Neutrophil (primary cell): ENCODE results near the gene LRG1.
"Not testable (repeated sequence)": the region's sequence is repeated elsewhere in the genome, so short reads cannot be mapped to it uniquely, and the experiment has no call there.

ENCODE experiments used
- H3K27ac ChIP-seq: fragments of 200-600 bp; sonication (generic); 2 replicates; pipeline ENCODE4 v1.5.1; 2016; ENCODE audit warnings: mild to moderate bottlenecking, moderate library complexity
- H3K27me3 ChIP-seq: fragments of 200-600 bp; sonication (generic); 2 replicates; pipeline ENCODE4 v1.6.0; 2016; ENCODE audit warnings: mild to moderate bottlenecking
- H3K36me3 ChIP-seq: fragments of 200-600 bp; sonication (generic); 2 replicates; pipeline ENCODE4 v1.5.1; 2017
- H3K4me1 ChIP-seq, 2 experiments: fragments of 200-600 bp in 1 of 2; sonication (generic) in 1 of 2; 1 replicate in 1 of 2; 2 replicates in 1 of 2; pipeline versions ENCODE4 v1.5.1 to v1.6.1; 2013 to 2016; ENCODE audit warnings: low read depth in 1 of 2, low read length in 1 of 2, mild to moderate bottlenecking in 1 of 2, moderate library complexity in 1 of 2; ENCODE audit not compliant: control insufficient read depth in 1 of 2, insufficient read depth in 1 of 2
- H3K4me3 ChIP-seq, 2 experiments: fragments of 200-600 bp in 1 of 2; sonication (generic) in 1 of 2; 1 replicate in 1 of 2; 2 replicates in 1 of 2; pipeline ENCODE4 v1.5.1; 2013 to 2016; ENCODE audit warnings: low read depth in 1 of 2, low read length in 1 of 2, mild to moderate bottlenecking in 1 of 2, moderate library complexity in 1 of 2
- H3K9me3 ChIP-seq: fragments of 200-600 bp; sonication (generic); 2 replicates; pipeline ENCODE4 v1.5.1; 2016
- CTCF ChIP-seq: fragments of 200-600 bp; sonication (generic); IDR thresholded peaks from 2 replicates; pipeline ENCODE4 v1.5.1; 2016; ENCODE audit warnings: antibody characterized with exemption

The LRG1 gene

GRCh38 chr19:4542896-4543841 lies 3.3 kb upstream of the LRG1 start:
- no peak for TF ChIP-seq CTCF
- Histone ChIP-seq H3K36me3 (peaks cover 5% of the 10 kb centered on the region), H3K9me3 (no peaks in the 10 kb centered on the region), H3K4me1 (peaks cover 74 to 86% of the 10 kb centered on the region in 2 experiments), H3K27me3 (no peaks in the 10 kb centered on the region), H3K4me3 (peak overlapping the region; percentile 97 to 100), H3K27ac (peak overlapping the region; percentile 95)

- peaks cover 75 to 87% of the 10 kb centered on the region in 2 experiments for H3K4me1 ChIP-seq
- H3K27ac ChIP-seq = peak overlapping the region; percentile 95
- peak overlapping the region; percentile 97 to 100 for H3K4me3 ChIP-seq
- not testable (repeated sequence) for H3K27me3 ChIP-seq, H3K9me3 ChIP-seq
- peaks cover 18% of the 10 kb centered on the region for H3K36me3 ChIP-seq
Measured at GRCh38 chr19:4541806-4542145, 1.9 kb upstream of the LRG1 start.

GRCh38 chr19:4541114-4541805 lies 1.4 kb upstream of the LRG1 start:
- H3K27me3 ChIP-seq = no peaks in the 10 kb centered on the region
- peaks cover 80 to 92% of the 10 kb centered on the region in 2 experiments for H3K4me1 ChIP-seq
- TF ChIP-seq CTCF = no peak
- H3K27ac ChIP-seq = peak overlapping the region; percentile 95
- peak overlapping the region; percentile 97 to 100 for H3K4me3 ChIP-seq
- no peaks in the 10 kb centered on the region for H3K9me3 ChIP-seq
- peaks cover 23% of the 10 kb centered on the region for H3K36me3 ChIP-seq

- no peak for TF ChIP-seq CTCF
- no peaks in the 10 kb centered on the region for H3K27me3 ChIP-seq
- H3K27ac ChIP-seq = peak overlapping the region; percentile 95
- no peaks in the 10 kb centered on the region for H3K9me3 ChIP-seq
- H3K4me1 ChIP-seq = peaks cover 87 to 100% of the 10 kb centered on the region in 2 experiments
- peak overlapping the region; percentile 97 to 100 for H3K4me3 ChIP-seq
- H3K36me3 ChIP-seq = peaks cover 24% of the 10 kb centered on the region
Measured at GRCh38 chr19:4539169-4539692, 605 bp downstream of the LRG1 start.

GRCh38 chr19:4538601-4538954 lies 1.3 kb downstream of the LRG1 start:
- no peaks in the 10 kb centered on the region for H3K27me3 ChIP-seq
- H3K36me3 ChIP-seq = peaks cover 24% of the 10 kb centered on the region
- peaks cover 89 to 97% of the 10 kb centered on the region in 2 experiments for H3K4me1 ChIP-seq
- H3K4me3 ChIP-seq = peak overlapping the region; percentile 97 to 100
- TF ChIP-seq CTCF = no peak
- H3K9me3 ChIP-seq = no peaks in the 10 kb centered on the region
- H3K27ac ChIP-seq = peak overlapping the region; percentile 95
